ENCODE data around the gene ZC3H13. TPM values are rescaled to one million over a fixed set of nuclear protein-coding genes. Genes with fewer than 3 reads are reported as not detected.

The ZC3H13 gene
- total RNA-seq, 1 donor from 2014 or later: 62.3 TPM

- no peak for TF ChIP-seq CTCF (conservative IDR thresholded peaks at IDR 0.05)
- peaks cover 26% of the 10 kb centered on the region for H3K36me3 Mint-ChIP-seq
- no peaks in the 10 kb centered on the region for H3K4me1 Mint-ChIP-seq (ENCODE audit: unreplicated experiment)
Measured at GRCh38 chr13:46025157-46025556, 27.4 kb downstream of the ZC3H13 start.

GRCh38 chr13:46022481-46022880 lies 30.1 kb downstream of the ZC3H13 start:
- Mint-ChIP-seq H3K9me3 (no peaks in the 10 kb centered on the region), H3K4me1 (ENCODE audit: unreplicated experiment) (no peaks in the 10 kb centered on the region)
- no peak for DNase-seq (ENCODE audit: extremely low spot score, unreplicated experiment)

More at GRCh38 chr13:46025157-46025556, 27.4 kb downstream of the ZC3H13 start:
- H3K9me3 Mint-ChIP-seq: peaks cover 3% of the 10 kb centered on the region
- no peak overlapping the region for H3K27ac Mint-ChIP-seq
- no peak overlapping the region for H3K4me3 Mint-ChIP-seq
- no peak for DNase-seq (ENCODE audit: extremely low spot score, unreplicated experiment)
- no peaks in the 10 kb centered on the region for H3K27me3 Mint-ChIP-seq

GRCh38 chr13:46016216-46016615 lies 36.3 kb downstream of the ZC3H13 start:
- DNase-seq (ENCODE audit: extremely low spot score, unreplicated experiment): no peak
- TF ChIP-seq CTCF (conservative IDR thresholded peaks at IDR 0.05): no peak

More at GRCh38 chr13:46022481-46022880, 30.1 kb downstream of the ZC3H13 start:
- Mint-ChIP-seq H3K27ac (no peak overlapping the region), H3K27me3 (no peaks in the 10 kb centered on the region), H3K4me3 (no peak overlapping the region), H3K36me3 (peaks cover 10% of the 10 kb centered on the region)
- TF ChIP-seq CTCF (conservative IDR thresholded peaks at IDR 0.05): no peak

GRCh38 chr13:46015366-46015765 lies 37.2 kb downstream of the ZC3H13 start:
- TF ChIP-seq CTCF (conservative IDR thresholded peaks at IDR 0.05): no peak
- no peak overlapping the region for H3K27ac Mint-ChIP-seq
- no peaks in the 10 kb centered on the region for H3K4me1 Mint-ChIP-seq (ENCODE audit: unreplicated experiment)
- no peak overlapping the region for H3K4me3 Mint-ChIP-seq
- peaks cover 26% of the 10 kb centered on the region for H3K36me3 Mint-ChIP-seq
- no peak for DNase-seq (ENCODE audit: extremely low spot score, unreplicated experiment)
- no peaks in the 10 kb centered on the region for H3K27me3 Mint-ChIP-seq
- no peaks in the 10 kb centered on the region for H3K9me3 Mint-ChIP-seq

More at GRCh38 chr13:46016216-46016615, 36.3 kb downstream of the ZC3H13 start:
- no peaks in the 10 kb centered on the region for H3K4me1 Mint-ChIP-seq (ENCODE audit: unreplicated experiment)
- H3K36me3 Mint-ChIP-seq: peaks cover 26% of the 10 kb centered on the region
- H3K4me3 Mint-ChIP-seq: no peak overlapping the region
- H3K27me3 Mint-ChIP-seq: no peaks in the 10 kb centered on the region
- H3K27ac Mint-ChIP-seq: no peak overlapping the region
- H3K9me3 Mint-ChIP-seq: no peaks in the 10 kb centered on the region

GRCh38 chr13:46012404-46012803 lies 40.1 kb downstream of the ZC3H13 start:
- Mint-ChIP-seq H3K4me1 (ENCODE audit: unreplicated experiment) (no peaks in the 10 kb centered on the region), H3K27ac (no peak overlapping the region), H3K4me3 (no peak overlapping the region), H3K27me3 (no peaks in the 10 kb centered on the region), H3K36me3 (peaks cover 27% of the 10 kb centered on the region), H3K9me3 (no peaks in the 10 kb centered on the region)
- TF ChIP-seq CTCF (conservative IDR thresholded peaks at IDR 0.05): no peak
- DNase-seq (ENCODE audit: extremely low spot score, unreplicated experiment): no peak

GRCh38 chr13:46010148-46010547 lies 42.4 kb downstream of the ZC3H13 start:
- Mint-ChIP-seq H3K36me3 (peaks cover 17% of the 10 kb centered on the region), H3K27me3 (no peaks in the 10 kb centered on the region), H3K4me1 (ENCODE audit: unreplicated experiment) (no peaks in the 10 kb centered on the region), H3K4me3 (no peak overlapping the region), H3K27ac (no peak overlapping the region), H3K9me3 (no peaks in the 10 kb centered on the region)
- no peak for DNase-seq (ENCODE audit: extremely low spot score, unreplicated experiment)
- peak; percentile 71 for TF ChIP-seq CTCF (conservative IDR thresholded peaks at IDR 0.05)

Data from type B pancreatic cell (in vitro differentiated cells).